Ascending aorta (tissue), 2 donors: ENCODE data around the gene ANO9. TPM values are rescaled to one million over a fixed set of nuclear protein-coding genes. Genes with fewer than 3 reads are reported as not detected.
A peak's percentile ranks its signal among the peaks of the same experiment; 100 is the strongest.

Experiments used
- DNase-seq, 2 donors: peaks; one replicate each; pipeline ENCODE4 v3.0.0-alpha.2; 2019; ENCODE audit warnings: low spot score in 2 of 2
- H3K27ac ChIP-seq, 2 donors: fragments of 200-600 bp; sonication (generic); one replicate each; pipeline ENCODE4 v1.5.1; 2016 to 2017; ENCODE audit warnings: mild to moderate bottlenecking in 1 of 2
- H3K27me3 ChIP-seq: fragments of 200-600 bp; sonication (generic); one replicate; pipeline ENCODE4 v1.5.1; 2017
- H3K36me3 ChIP-seq, 2 donors: fragments of 200-600 bp; sonication (generic); one replicate each; pipeline ENCODE4 v1.5.1; 2016
- H3K4me1 ChIP-seq, 2 donors: fragments of 200-600 bp; sonication (generic); one replicate each; pipeline ENCODE4 v1.5.1; 2016 to 2017; ENCODE audit warnings: mild to moderate bottlenecking in 1 of 2
- H3K4me3 ChIP-seq, 2 donors: fragments of 200-600 bp; sonication (generic); one replicate each; pipeline ENCODE4 v1.5.1; 2016 to 2017; ENCODE audit warnings: mild to moderate bottlenecking in 1 of 2
- H3K9me3 ChIP-seq, 2 donors: fragments of 200-600 bp; sonication (generic); one replicate each; pipeline ENCODE4 v1.5.1; 2016
- intact Hi-C: fragments of 100-400 bp; cut with DNase I; formaldehyde crosslinking; loops from one replicate; pipeline ENCODE4 v1.15.1; 2023
- total RNA-seq: library from RNA; depleted of rRNA; stranded (reverse); fragments of >200 nt; gene quantifications from one replicate; pipeline ENCODE4 v1.1.0, GENCODE V29; 2016
- TF ChIP-seq, protein P1 (sequence below), 3 experiments: fragments of 200-600 bp in 2 of 3; fragments of 450-650 bp in 1 of 3; sonication (generic) in 2 of 3; IDR thresholded peaks; one replicate each; pipeline ENCODE4 v1.5.1; 2016 to 2019; ENCODE audit warnings: antibody characterized with exemption in 3 of 3, mild to moderate bottlenecking in 1 of 3, moderate library complexity in 1 of 3

The ANO9 gene
- total RNA-seq, 1 donor from 2014 or later, result 4.0 TPM

DNA sequence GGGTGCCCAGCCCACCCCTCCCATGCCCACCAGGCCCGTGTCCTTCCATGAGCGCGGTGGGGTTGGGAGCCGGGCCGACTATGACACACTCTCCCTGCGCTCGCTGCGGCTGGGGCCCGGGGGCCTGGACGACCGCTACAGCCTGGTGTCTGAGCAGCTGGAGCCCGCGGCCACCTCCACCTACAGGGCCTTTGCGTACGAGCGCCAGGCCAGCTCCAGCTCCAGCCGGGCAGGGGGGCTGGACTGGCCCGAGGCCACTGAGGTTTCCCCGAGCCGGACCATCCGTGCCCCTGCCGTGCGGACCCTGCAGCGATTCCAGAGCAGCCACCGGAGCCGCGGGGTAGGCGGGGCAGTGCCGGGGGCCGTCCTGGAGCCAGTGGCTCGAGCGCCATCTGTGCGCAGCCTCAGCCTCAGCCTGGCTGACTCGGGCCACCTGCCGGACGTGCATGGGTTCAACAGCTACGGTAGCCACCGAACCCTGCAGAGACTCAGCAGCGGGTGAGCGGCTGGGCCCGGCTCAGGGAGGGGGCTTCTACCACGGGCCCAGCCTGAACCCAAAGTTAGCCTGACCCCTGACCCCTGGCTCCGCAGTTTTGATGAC, 44.8 kb downstream of the ANO9 start:
- peak in 1 of 2 donors; percentile 77 for DNase-seq
- Histone ChIP-seq H3K4me3 (peak overlapping the region; percentile 56 to 67), H3K4me1 (peaks cover 4 to 8% of the 10 kb centered on the region in 2 donors), H3K9me3 (no peaks in the 10 kb centered on the region), H3K27ac (no peak overlapping the region), H3K27me3 (peaks cover 19% of the 10 kb centered on the region), H3K36me3 (no peaks in the 10 kb centered on the region)
- intact Hi-C loops, result no loop called here
- TF ChIP-seq, protein P1, sequence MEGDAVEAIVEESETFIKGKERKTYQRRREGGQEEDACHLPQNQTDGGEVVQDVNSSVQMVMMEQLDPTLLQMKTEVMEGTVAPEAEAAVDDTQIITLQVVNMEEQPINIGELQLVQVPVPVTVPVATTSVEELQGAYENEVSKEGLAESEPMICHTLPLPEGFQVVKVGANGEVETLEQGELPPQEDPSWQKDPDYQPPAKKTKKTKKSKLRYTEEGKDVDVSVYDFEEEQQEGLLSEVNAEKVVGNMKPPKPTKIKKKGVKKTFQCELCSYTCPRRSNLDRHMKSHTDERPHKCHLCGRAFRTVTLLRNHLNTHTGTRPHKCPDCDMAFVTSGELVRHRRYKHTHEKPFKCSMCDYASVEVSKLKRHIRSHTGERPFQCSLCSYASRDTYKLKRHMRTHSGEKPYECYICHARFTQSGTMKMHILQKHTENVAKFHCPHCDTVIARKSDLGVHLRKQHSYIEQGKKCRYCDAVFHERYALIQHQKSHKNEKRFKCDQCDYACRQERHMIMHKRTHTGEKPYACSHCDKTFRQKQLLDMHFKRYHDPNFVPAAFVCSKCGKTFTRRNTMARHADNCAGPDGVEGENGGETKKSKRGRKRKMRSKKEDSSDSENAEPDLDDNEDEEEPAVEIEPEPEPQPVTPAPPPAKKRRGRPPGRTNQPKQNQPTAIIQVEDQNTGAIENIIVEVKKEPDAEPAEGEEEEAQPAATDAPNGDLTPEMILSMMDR (IDR thresholded peaks at IDR 0.05), result peak; percentile 49 to 73 (median 62)

DNA sequence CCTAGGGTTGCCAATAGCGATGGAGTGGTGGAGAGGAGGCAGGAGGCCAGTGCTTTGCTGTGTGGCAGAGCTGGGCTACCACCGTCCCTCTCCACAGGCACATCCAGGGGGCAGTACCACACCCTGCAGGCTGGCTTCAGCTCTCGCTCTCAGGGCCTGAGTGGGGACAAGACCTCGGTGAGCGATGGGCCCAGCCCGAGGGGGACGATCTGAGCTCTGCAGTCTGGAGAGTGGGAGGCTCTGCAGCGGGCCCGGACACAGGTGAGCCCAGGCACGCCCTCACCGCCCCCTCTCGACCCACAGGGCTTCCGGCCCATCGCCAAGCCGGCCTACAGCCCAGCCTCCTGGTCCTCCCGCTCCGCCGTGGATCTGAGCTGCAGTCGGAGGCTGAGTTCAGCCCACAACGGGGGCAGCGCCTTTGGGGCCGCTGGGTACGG, 45.3 kb downstream of the ANO9 start:
- TF ChIP-seq, protein P1 (IDR thresholded peaks at IDR 0.05), result peak; percentile 8 to 19 (median 9)
- intact Hi-C loops, result no loop called here
- no peak for DNase-seq
- no peak overlapping the region for H3K27ac ChIP-seq
- no peaks in the 10 kb centered on the region for H3K36me3 ChIP-seq
- H3K4me3 ChIP-seq, result peak overlapping the region; percentile 56 to 67
- H3K27me3 ChIP-seq, result peaks cover 19% of the 10 kb centered on the region
- H3K4me1 ChIP-seq, result peaks cover 4 to 8% of the 10 kb centered on the region in 2 donors
- no peaks in the 10 kb centered on the region for H3K9me3 ChIP-seq

DNA sequence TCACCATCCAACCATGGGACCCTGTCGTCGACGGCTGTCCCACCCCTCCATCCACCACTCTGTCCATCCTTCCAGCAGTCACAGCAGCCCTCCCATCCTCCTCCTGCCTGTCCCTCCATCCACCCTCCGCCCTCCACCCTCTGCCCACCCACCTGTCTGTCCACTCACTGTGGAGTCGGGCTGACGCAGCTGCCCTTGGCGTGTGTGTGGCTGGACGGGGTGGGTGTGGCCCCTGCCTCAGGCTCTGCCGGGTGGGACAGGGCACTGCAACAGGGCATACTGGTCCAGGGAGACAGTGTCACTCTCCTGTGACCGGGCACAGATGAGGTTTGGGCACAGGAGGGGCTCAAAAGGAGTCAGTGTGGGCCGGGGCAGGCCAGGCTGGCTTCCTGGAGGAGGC, 45.9 kb downstream of the ANO9 start:
- TF ChIP-seq, protein P1 (IDR thresholded peaks at IDR 0.05), result no peak
- intact Hi-C loops, result no loop called here
- no peak overlapping the region for H3K4me3 ChIP-seq

DNA sequence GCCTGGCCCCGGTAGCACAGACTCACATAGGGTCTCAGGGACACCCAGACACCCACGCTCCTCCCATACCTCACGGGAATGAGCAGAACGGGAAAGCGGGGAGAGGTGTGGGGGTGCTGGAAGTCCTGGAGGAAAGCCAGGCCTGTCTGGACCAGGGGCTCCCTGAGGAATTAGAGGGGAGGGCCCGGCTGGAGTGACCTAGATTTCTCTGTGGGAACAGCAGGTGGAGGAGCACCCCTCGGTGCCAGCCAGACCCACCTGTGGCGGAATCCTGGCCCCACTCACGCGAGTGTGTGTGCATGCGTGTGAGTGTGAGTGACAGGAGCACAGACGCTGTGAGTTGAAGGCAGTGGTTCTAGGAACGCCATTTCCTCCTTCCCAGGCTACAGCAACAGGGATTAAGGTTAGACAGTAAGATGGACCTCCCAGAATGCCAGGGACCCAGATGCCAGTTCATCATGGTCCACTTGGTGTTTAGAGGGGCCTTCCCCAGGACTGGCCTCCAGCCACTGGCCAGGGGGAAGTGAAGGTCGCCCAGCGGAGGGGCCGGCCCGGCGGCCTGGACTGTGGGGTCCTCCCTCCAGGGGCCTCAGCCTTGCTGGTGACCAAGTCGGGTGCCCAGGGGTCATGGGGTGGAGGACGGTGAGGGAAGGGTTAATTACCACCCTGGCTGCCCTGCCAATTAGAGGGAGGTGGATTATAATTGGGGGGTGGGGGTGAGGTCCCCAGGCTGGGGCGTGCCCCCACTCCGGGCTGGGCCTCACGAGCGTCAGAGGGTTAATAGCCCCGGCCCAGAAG, 46.8 kb downstream of the ANO9 start:
- no peak for DNase-seq
- H3K9me3 ChIP-seq, result no peaks in the 10 kb centered on the region
- intact Hi-C loops, result no loop called here
- no peaks in the 10 kb centered on the region for H3K36me3 ChIP-seq
- H3K27me3 ChIP-seq, result peaks cover 14% of the 10 kb centered on the region
- H3K27ac ChIP-seq, result no peak overlapping the region
- TF ChIP-seq, protein P1 (IDR thresholded peaks at IDR 0.05), result no peak
- no peak overlapping the region for H3K4me3 ChIP-seq
- H3K4me1 ChIP-seq, result peaks cover 4 to 8% of the 10 kb centered on the region in 2 donors

More for the DNA sequence above, 45.9 kb downstream of the ANO9 start:
- no peak for DNase-seq
- Histone ChIP-seq H3K27ac (no peak overlapping the region), H3K4me1 (peaks cover 4 to 8% of the 10 kb centered on the region in 2 donors), H3K27me3 (peaks cover 19% of the 10 kb centered on the region), H3K9me3 (no peaks in the 10 kb centered on the region), H3K36me3 (no peaks in the 10 kb centered on the region)

DNA sequence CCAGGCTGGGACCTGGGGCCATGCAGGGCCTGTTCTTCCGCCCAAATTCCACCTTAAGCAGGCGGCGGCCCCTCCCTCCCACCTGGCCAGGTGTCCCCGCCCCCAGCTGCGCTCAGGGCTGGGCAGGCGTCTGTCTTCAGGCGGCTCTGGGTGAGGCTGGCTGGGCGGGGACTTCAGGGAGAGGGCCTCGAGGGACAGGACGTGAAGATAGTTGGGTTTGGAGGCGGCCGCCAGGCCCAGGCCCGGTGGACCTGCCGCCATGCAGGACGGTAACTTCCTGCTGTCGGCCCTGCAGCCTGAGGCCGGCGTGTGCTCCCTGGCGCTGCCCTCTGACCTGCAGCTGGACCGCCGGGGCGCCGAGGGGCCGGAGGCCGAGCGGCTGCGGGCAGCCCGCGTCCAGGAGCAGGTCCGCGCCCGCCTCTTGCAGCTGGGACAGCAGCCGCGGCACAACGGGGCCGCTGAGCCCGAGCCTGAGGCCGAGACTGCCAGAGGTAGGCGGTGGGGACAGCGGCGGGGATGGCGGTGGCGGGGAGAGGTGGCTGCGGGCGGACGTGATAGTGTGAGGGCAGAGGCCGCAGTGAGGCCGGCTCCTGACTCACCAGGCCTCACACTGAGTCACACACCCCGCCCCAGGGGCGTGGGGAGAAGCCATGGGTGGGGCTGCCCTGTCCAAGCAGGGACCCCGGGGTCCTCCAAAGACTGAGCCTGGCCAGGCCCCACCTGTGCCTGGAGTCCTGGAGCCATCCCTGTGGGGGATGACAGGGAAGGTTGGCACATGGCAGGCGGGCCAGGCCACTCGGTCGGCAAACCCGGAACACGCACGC, 47.6 kb downstream of the ANO9 start, which contains the start of gene PKP3:
PKP3 (plus strand) TSS at position 176 of the 824 bp plus-strand sequence; CDS start at position 260, 84 bp downstream.
- H3K27me3 ChIP-seq, result peaks cover 9% of the 10 kb centered on the region

More for the DNA sequence above, 47.6 kb downstream of the ANO9 start, which contains the start of gene PKP3:
- no peaks in the 10 kb centered on the region for H3K9me3 ChIP-seq
- no peak within 1 kb of the TSS for H3K4me3 ChIP-seq
- no peaks in the 10 kb centered on the region for H3K36me3 ChIP-seq
- TF ChIP-seq, protein P1 (IDR thresholded peaks at IDR 0.05), result no peak
- peaks cover 4 to 8% of the 10 kb centered on the region in 2 donors for H3K4me1 ChIP-seq
- intact Hi-C loops, result no loop called here
- no peak within 1 kb of the TSS for H3K27ac ChIP-seq
- no peak for DNase-seq
